ENCODE results near the gene APOBR. TPM values are rescaled to one million over a fixed set of nuclear protein-coding genes. Genes with fewer than 3 reads are reported as not detected.
A peak's percentile ranks its signal among the peaks of the same experiment; 100 is the strongest.
"Not testable (repeated sequence)": the region's sequence is repeated elsewhere in the genome, so short reads cannot be mapped to it uniquely, and the experiment has no call there.

The APOBR gene
- polyA plus RNA-seq, 3 donors: 0.62 to 6.6 (median 1.5) TPM

GRCh38 chr16:28513484-28514181, 19.2 kb downstream of the APOBR start:
- 76 to 85% (median 81%) methylated on average over 12 of the region's 12 CpGs for WGBS, 3 donors
- no peak overlapping the region for H3K27ac ChIP-seq (ENCODE audit: low read depth, low read length)

DNA sequence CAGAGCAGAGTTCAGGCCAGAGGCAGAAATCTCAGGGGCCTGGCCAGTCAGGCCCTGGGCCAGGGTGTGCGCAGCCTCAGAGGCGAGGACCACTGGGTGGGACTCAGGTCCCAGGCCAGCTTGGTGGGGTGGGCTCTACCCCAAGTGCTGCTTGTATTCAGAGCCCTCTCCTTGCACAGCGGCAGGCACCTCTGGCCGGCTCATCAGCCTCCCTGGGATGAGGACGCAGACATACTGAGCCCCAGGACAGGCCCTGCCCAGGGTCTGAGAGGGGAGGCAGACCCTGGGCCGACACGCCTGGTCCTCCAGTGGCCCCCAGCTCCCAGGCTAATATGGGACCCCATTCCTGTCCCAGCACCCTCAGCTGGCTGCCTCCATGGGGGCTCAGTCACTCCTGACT, 19.8 kb downstream of the APOBR start:
- 85 to 91% (median 86%) methylated on average over 5 to 7 of the region's 7 CpGs for WGBS, 3 donors
- H3K27ac ChIP-seq (ENCODE audit: low read depth, low read length): no peak overlapping the region

- 73 to 83% (median 76%) methylated on average over 7 of the region's 7 CpGs for WGBS, 3 donors
- no peak overlapping the region for H3K27ac ChIP-seq (ENCODE audit: low read depth, low read length)
Observed at GRCh38 chr16:28520672-28521071, 26.2 kb downstream of the APOBR start.

- WGBS, 3 donors: 91 to 93% (median 92%) methylated on average over 6 of the region's 6 CpGs
- no peak overlapping the region for H3K27ac ChIP-seq (ENCODE audit: low read depth, low read length)
Observed at GRCh38 chr16:28521436-28521835, 27.0 kb downstream of the APOBR start.

DNA sequence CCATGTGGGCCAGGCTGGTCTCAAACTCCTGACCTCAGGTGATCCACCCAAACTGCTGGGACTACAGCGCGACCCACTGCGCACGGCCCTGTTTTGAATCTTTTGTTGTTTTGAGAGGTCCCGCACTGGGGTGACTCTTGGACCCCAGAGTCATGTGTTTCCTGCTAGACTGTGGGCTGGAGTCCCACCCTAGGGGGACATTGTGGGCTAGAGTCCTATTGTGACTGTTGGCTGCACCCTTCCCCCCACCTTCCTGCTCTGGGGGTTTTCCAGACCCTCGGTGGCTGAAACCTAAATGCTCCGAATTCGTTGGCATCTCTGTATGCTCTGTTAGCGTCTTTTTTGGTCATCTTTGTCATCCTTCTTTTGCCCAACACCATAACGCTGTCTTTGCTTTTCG, 28.3 kb downstream of the APOBR start:
- 81 to 86% (median 84%) methylated on average over 11 of the region's 11 CpGs for WGBS, 3 donors
- no peak overlapping the region for H3K27ac ChIP-seq (ENCODE audit: low read depth, low read length)

DNA sequence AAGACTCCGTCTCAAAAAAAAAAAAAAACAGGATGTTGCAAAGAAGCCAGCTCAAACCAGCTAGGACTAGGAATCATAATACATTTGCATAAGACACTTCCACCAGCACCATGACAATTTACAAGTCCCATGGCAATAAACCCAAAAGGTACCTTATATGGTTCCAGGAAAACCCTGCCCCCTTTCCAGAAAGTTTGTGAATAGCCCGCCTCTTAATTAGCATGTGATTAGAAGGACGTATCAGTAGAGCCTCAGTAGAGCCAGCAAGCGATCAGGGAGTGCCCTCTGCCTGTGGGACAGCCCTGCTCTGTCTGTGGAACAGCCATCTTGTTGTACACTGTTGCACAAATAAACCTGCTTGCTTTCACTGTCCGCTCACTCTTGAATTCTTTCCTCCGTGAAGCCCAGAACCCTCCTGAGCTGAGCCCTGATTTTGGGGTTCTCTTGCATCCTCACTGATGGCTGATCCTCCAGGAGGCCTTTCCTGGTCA, 30.3 kb downstream of the APOBR start:
- H3K27ac ChIP-seq (ENCODE audit: low read depth, low read length): no peak overlapping the region
- WGBS, 3 donors: 66 to 75% (median 74%) methylated on average over 6 of the region's 6 CpGs

DNA sequence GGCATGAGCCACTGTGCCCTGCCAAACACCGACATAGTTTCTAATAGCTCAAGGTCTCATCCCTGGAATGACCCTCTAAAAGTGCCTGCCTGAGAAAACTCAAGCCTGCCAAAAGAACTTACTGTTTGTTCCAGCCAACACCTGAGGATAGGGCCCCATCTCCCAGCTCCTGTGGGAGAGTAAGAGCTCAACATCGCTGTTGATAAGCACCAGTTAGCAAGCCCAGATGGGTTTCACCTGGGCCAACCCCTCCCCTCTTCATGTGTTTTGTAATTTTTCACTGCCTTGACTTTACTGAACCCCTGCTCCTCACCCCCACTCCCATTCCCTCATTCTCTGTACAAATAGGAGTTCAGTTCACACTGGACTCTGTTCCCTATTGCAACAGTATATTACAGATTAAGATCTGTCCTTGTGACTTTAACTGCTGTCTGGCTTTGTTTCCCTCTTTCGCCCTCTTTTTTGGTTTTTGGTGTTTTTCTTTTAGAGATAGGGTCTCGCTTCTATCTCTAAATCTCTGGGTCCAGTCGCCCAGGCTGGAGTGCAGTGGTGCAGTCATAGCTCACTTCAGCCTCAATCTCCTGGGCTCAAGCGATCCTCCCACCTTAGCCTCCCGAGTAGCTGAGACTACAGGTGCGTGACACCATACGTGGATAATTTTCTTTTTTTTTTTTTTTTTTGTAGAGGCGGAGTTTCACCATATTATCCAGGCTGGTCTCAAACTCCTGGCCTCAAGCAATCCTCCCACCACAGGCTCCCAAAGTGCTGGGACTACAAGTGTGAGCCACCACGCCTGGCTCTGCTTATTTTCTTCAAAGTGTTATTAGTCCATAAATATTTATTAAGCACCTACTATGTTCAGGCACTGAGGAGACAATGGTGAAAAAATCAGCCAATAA, 32.0 kb downstream of the APOBR start:
- WGBS, 3 donors: 58 to 91% (median 88%) methylated on average over 11 of the region's 11 CpGs
- H3K27ac ChIP-seq (ENCODE audit: low read depth, low read length): no peak overlapping the region

GRCh38 chr16:28527100-28527785, 32.8 kb downstream of the APOBR start:
- WGBS, 3 donors: 89 to 92% (median 90%) methylated on average over 7 of the region's 7 CpGs
- not testable (repeated sequence) for H3K27ac ChIP-seq (ENCODE audit: low read depth, low read length)

DNA sequence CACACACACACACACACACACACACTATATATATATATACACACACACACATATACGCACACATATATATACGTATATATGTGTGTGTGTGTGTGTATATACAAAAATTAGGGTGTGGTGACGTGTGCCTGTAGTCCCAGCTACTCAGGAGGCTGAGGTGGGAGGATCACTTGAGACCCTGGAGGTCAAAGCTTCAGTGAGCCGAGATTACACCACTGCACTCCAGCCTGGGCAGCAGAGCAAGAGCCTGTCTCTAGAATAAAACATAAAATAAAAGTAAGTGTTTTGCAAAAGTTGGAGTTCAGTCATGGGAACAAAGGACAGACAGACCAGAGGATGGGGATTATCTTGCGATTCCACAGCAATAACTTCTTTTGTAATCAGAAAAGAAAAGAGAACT, 33.5 kb downstream of the APOBR start:
- WGBS, 3 donors: 44 to 86% (median 79%) methylated on average over 5 of the region's 5 CpGs

DNA sequence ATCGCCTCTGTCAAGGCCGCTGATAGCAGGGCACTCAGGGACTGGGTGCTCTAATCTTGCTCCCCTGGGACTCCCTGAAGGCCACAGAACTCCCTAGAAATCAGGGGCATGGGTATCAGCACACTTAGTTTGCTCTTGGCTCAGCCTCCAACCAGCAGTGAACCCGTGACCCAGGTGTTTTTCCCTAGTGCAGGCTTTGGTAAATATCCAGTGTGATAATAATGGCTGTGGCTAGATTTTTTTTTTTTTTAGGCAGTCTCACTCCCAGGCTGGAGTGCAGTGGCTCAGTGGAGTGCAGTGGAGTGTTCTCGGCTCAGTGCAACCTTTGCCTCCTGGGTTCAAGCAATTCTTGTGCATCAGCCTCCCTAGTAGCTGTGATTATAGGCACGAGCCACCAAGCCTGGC, 34.0 kb downstream of the APOBR start:
- WGBS, 3 donors: 27 to 88% (median 78%) methylated on average over 5 of the region's 5 CpGs
- no peak overlapping the region for H3K27ac ChIP-seq (ENCODE audit: low read depth, low read length)

More for the DNA sequence above, 33.5 kb downstream of the APOBR start:
- H3K27ac ChIP-seq (ENCODE audit: low read depth, low read length): no peak overlapping the region

GRCh38 chr16:28529124-28529523, 34.7 kb downstream of the APOBR start:
- no peak overlapping the region for H3K27ac ChIP-seq (ENCODE audit: low read depth, low read length)

- WGBS, 3 donors: 38 to 65% (median 57%) methylated on average over 9 of the region's 9 CpGs
Observed at GRCh38 chr16:28531777-28532744, 37.6 kb downstream of the APOBR start.

GRCh38 chr16:28532940-28533647, 38.7 kb downstream of the APOBR start:
- 50 to 87% (median 75%) methylated on average over 5 of the region's 5 CpGs for WGBS, 3 donors
- peak overlapping the region; percentile 19 for H3K27ac ChIP-seq (ENCODE audit: low read depth, low read length)

More at GRCh38 chr16:28531777-28532744, 37.6 kb downstream of the APOBR start:
- no peak overlapping the region for H3K27ac ChIP-seq (ENCODE audit: low read depth, low read length)

DNA sequence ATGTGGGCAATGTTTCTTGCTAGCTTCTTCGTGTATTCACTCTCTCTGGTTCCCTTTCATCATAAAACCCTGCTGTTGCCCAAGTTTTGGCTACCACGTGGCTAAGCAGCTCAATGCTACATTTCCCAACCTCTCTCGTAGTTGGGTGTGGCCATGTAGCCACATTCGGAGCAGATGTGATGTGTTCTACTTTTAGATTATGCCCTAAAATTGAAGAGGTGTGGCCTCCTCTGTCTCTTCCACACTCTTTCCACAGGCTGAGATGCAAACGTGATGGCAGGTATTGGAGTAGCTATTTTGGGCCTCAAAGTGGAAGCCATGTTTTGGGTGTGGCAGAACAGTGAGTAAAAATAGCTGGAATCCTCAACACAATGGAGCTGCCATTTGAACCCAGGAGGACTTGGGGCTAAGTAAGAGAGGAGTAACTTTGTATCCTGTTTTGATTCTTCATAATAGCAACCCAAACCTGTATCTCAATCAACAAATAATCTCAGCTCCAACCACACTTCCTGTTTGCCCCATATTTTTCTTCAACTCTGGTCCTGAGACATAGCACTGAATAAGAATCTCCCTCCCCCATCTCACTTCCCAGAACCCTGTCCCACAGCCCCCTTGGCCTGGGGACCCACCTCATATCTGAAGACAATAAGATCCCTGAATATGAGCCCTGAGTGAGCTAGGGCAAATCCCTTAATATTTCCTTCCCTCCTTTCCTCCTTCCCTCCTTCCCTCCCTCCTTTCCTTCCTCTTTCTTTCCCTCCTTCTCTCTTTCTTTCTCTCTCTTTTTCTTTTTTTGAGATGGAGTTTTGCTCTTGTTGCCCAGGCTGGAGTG, 40.3 kb downstream of the APOBR start:
- 28 to 35% (median 31%) methylated on average over 5 of the region's 5 CpGs for WGBS, 3 donors
- H3K27ac ChIP-seq (ENCODE audit: low read depth, low read length): peak overlapping the region; percentile 15

DNA sequence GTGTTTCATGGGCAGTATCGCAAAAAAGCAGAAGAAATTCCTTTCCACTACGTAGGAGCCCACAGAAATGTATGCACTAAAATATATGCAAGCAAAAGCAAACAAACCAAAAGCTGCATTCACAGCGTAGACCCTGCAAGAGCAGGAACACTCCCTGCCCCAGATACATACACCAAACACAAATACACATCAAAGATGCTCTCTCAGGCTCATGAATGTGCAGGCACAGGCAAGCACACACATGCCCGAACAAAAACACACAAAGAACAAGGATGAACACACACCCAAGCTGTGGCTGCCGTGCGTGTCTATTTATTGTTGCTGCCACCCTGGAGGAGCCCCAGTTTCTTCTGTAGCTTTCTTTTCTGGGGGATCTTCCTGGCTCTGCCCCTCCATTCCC, 42.6 kb downstream of the APOBR start:
- no peak overlapping the region for H3K27ac ChIP-seq (ENCODE audit: low read depth, low read length)
- 48 to 82% (median 71%) methylated on average over 6 of the region's 6 CpGs for WGBS, 3 donors

GRCh38 chr16:28537964-28538732, 43.7 kb downstream of the APOBR start:
- no peak overlapping the region for H3K27ac ChIP-seq (ENCODE audit: low read depth, low read length)
- 35 to 72% (median 66%) methylated on average over 13 of the region's 13 CpGs for WGBS, 3 donors

Measured in adipose tissue (tissue), 3 donors.